ENCODE results near the gene MERTK.
"Not testable (repeated sequence)": the region's sequence is repeated elsewhere in the genome, so short reads cannot be mapped to it uniquely, and the experiment has no call there.

MERTK gene

GRCh38 chr2:111963508-111963907, 65.1 kb downstream of the MERTK start:
- not testable (repeated sequence) for H3K36me3 ChIP-seq (ENCODE audit: control insufficient read depth, insufficient read depth, low read length); H3K27ac ChIP-seq (ENCODE audit: low read depth, low read length)

GRCh38 chr2:111965062-111965461, 66.7 kb downstream of the MERTK start:
- no peak overlapping the region for H3K9ac ChIP-seq (ENCODE audit: low read length)

More at GRCh38 chr2:111963508-111963907, 65.1 kb downstream of the MERTK start:
- H3K4me3 ChIP-seq (ENCODE audit: low read depth, low read length); H3K27me3 ChIP-seq (ENCODE audit: control insufficient read depth, insufficient read depth, low read length); H3K4me1 ChIP-seq (ENCODE audit: control insufficient read depth, insufficient read depth, low read length); H3K9me3 ChIP-seq (ENCODE audit: control insufficient read depth, insufficient read depth, low read depth, low read length); H3K9ac ChIP-seq (ENCODE audit: low read length): not testable (repeated sequence)

GRCh38 chr2:111966241-111966640, 67.8 kb downstream of the MERTK start:
- no peak overlapping the region for H3K27ac ChIP-seq (ENCODE audit: low read depth, low read length)
- H3K27me3 ChIP-seq (ENCODE audit: control insufficient read depth, insufficient read depth, low read length), result no peaks in the 10 kb centered on the region
- H3K9ac ChIP-seq (ENCODE audit: low read length), result no peak overlapping the region
- H3K4me1 ChIP-seq (ENCODE audit: control insufficient read depth, insufficient read depth, low read length), result 0 out of 2 replicates have a peak, but pooled peaks cover 3% of the 10 kb centered on the region
- H3K4me3 ChIP-seq (ENCODE audit: low read depth, low read length), result no peak overlapping the region
- no peaks in the 10 kb centered on the region for H3K9me3 ChIP-seq (ENCODE audit: control insufficient read depth, insufficient read depth, low read depth, low read length)
- peaks cover 10% of the 10 kb centered on the region; the same call in 1 of the 2 replicates for H3K36me3 ChIP-seq (ENCODE audit: control insufficient read depth, insufficient read depth, low read length)

More at GRCh38 chr2:111965062-111965461, 66.7 kb downstream of the MERTK start:
- H3K27me3 ChIP-seq (ENCODE audit: control insufficient read depth, insufficient read depth, low read length), result no peaks in the 10 kb centered on the region
- peaks cover 10% of the 10 kb centered on the region; the same call in 1 of the 2 replicates for H3K36me3 ChIP-seq (ENCODE audit: control insufficient read depth, insufficient read depth, low read length)
- H3K4me1 ChIP-seq (ENCODE audit: control insufficient read depth, insufficient read depth, low read length), result 0 out of 2 replicates have a peak, but pooled peaks cover 3% of the 10 kb centered on the region
- H3K9me3 ChIP-seq (ENCODE audit: control insufficient read depth, insufficient read depth, low read depth, low read length), result no peaks in the 10 kb centered on the region
- H3K4me3 ChIP-seq (ENCODE audit: low read depth, low read length), result no peak overlapping the region
- no peak overlapping the region for H3K27ac ChIP-seq (ENCODE audit: low read depth, low read length)

DNA sequence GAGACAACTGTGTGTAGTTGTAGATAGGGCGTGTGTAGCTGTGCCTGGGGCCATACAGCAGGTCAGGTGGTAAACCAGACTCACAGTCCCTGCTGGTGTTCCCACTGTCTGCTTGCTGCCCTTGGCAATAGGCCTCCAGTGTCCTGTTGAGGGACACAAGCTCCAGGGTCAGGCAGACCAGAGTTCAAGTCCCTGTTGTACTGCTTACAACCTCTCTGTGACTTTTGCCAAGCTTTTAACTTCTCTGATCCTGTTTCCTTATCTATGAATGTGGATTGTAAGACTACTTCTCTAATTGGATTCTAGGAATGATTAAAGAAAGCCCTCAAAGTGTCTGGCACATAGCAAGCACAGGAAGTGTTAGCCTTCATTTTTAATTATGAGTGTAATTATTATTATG, 68.6 kb downstream of the MERTK start:
- H3K27ac ChIP-seq (ENCODE audit: low read depth, low read length), result no peak overlapping the region
- no peaks in the 10 kb centered on the region for H3K27me3 ChIP-seq (ENCODE audit: control insufficient read depth, insufficient read depth, low read length)
- H3K4me3 ChIP-seq (ENCODE audit: low read depth, low read length), result no peak overlapping the region

DNA sequence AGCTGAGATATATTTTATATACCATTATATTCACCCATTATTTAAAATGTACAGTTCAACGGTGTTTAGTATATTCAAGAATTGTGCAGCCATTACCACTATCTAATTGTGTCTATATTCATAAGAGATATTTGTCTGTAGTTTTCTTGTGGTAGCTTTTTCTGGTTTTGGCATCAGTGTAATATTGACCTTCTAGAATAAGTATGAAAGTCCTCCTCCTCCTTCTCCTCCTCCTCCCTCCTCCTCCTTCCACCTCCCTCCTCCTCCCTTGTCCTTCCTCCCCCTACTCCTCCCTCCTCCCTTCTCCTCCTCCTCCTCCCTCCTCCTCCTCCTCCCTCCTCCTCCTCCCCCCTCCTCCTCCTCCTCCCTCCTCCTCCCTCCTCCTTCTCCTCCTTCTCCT, 72.0 kb downstream of the MERTK start:
- Histone ChIP-seq H3K9ac (ENCODE audit: low read length) (no peak overlapping the region), H3K27me3 (ENCODE audit: control insufficient read depth, insufficient read depth, low read length) (no peaks in the 10 kb centered on the region), H3K4me1 (ENCODE audit: control insufficient read depth, insufficient read depth, low read length) (no peaks in the 10 kb centered on the region), H3K4me3 (ENCODE audit: low read depth, low read length) (no peak overlapping the region), H3K27ac (ENCODE audit: low read depth, low read length) (no peak overlapping the region), H3K36me3 (ENCODE audit: control insufficient read depth, insufficient read depth, low read length) (peaks cover 10% of the 10 kb centered on the region; the same call in 1 of the 2 replicates), H3K9me3 (ENCODE audit: control insufficient read depth, insufficient read depth, low read depth, low read length) (no peaks in the 10 kb centered on the region)

More for the DNA sequence above, 68.6 kb downstream of the MERTK start:
- H3K9me3 ChIP-seq (ENCODE audit: control insufficient read depth, insufficient read depth, low read depth, low read length), result no peaks in the 10 kb centered on the region
- 0 out of 2 replicates have a peak, but pooled peaks cover 3% of the 10 kb centered on the region for H3K4me1 ChIP-seq (ENCODE audit: control insufficient read depth, insufficient read depth, low read length)
- H3K9ac ChIP-seq (ENCODE audit: low read length), result no peak overlapping the region
- peaks cover 10% of the 10 kb centered on the region; the same call in 1 of the 2 replicates for H3K36me3 ChIP-seq (ENCODE audit: control insufficient read depth, insufficient read depth, low read length)

DNA sequence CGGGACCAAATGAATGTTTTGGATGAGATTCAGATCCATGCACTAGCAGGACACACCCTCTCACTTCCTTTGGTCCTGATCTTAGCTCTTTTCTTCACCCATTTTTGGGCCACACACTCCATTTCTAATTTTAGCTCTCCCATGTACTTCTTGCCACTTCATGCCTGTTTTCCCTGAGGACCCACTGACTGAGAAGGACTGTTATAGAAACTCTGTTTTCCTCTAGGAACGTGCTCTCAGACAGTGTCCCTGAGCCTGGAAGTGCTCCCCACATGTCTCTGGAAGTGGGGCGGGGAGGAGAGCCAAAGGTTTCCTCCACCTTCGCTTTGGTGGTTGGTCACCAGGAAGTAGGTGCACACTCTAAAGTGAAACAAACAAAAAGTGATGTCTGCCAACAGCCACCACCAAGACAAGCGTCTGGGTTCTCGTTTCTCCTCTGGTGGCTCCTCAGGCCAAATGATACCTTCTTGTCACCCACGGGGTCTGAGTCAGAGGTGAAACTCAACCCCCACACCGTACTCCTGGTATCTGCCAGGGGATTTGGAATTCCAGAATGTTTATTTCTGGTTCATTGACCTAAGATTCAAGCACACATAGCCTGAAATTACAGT, 74.7 kb downstream of the MERTK start:
- peaks cover 21% of the 10 kb centered on the region; the same call in 1 of the 2 replicates for H3K36me3 ChIP-seq (ENCODE audit: control insufficient read depth, insufficient read depth, low read length)
- no peaks in the 10 kb centered on the region; the same call in 1 of the 2 replicates for H3K9me3 ChIP-seq (ENCODE audit: control insufficient read depth, insufficient read depth, low read depth, low read length)
- H3K9ac ChIP-seq (ENCODE audit: low read length), result no peak overlapping the region
- no peak overlapping the region for H3K4me3 ChIP-seq (ENCODE audit: low read depth, low read length)
- no peak overlapping the region for H3K27ac ChIP-seq (ENCODE audit: low read depth, low read length)
- H3K27me3 ChIP-seq (ENCODE audit: control insufficient read depth, insufficient read depth, low read length), result no peaks in the 10 kb centered on the region
- no peaks in the 10 kb centered on the region for H3K4me1 ChIP-seq (ENCODE audit: control insufficient read depth, insufficient read depth, low read length)

DNA sequence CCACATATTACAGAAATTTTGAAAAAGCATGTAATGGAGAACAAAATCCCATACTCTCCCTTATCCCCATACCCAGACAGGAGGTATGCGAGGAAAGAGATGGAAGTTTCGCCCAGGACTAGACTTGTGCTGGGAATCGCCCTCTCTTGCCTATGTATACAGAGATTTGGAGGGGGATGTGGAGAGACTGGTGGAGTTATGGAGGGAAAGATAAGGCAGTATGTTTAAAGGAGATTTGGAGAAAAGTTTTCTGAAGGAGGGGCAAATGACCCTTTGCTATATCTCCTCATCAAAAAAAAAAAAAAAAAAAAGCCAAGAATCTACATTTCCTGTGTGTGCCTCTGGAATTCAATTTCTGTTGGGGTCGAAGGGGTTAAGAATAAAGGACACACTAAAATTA, 75.3 kb downstream of the MERTK start:
- Histone ChIP-seq H3K27ac (ENCODE audit: low read depth, low read length) (no peak overlapping the region), H3K9ac (ENCODE audit: low read length) (no peak overlapping the region), H3K9me3 (ENCODE audit: control insufficient read depth, insufficient read depth, low read depth, low read length) (no peaks in the 10 kb centered on the region; the same call in 1 of the 2 replicates), H3K4me1 (ENCODE audit: control insufficient read depth, insufficient read depth, low read length) (no peaks in the 10 kb centered on the region), H3K27me3 (ENCODE audit: control insufficient read depth, insufficient read depth, low read length) (no peaks in the 10 kb centered on the region), H3K4me3 (ENCODE audit: low read depth, low read length) (no peak overlapping the region), H3K36me3 (ENCODE audit: control insufficient read depth, insufficient read depth, low read length) (peaks cover 17% of the 10 kb centered on the region; the same call in 1 of the 2 replicates)

- no peak overlapping the region for H3K27ac ChIP-seq (ENCODE audit: low read depth, low read length)
- no peak overlapping the region for H3K4me3 ChIP-seq (ENCODE audit: low read depth, low read length)
- H3K9me3 ChIP-seq (ENCODE audit: control insufficient read depth, insufficient read depth, low read depth, low read length), result no peaks in the 10 kb centered on the region; the same call in 1 of the 2 replicates
- no peaks in the 10 kb centered on the region for H3K4me1 ChIP-seq (ENCODE audit: control insufficient read depth, insufficient read depth, low read length)
- H3K9ac ChIP-seq (ENCODE audit: low read length), result no peak overlapping the region
- H3K27me3 ChIP-seq (ENCODE audit: control insufficient read depth, insufficient read depth, low read length), result no peaks in the 10 kb centered on the region
- peaks cover 11% of the 10 kb centered on the region; the same call in 1 of the 2 replicates for H3K36me3 ChIP-seq (ENCODE audit: control insufficient read depth, insufficient read depth, low read length)
These were observed 76.7 kb downstream of the MERTK start for GRCh38 chr2:111975053-111975552.

- H3K9me3 ChIP-seq (ENCODE audit: control insufficient read depth, insufficient read depth, low read depth, low read length), result no peaks in the 10 kb centered on the region; the same call in 1 of the 2 replicates
- no peak overlapping the region for H3K4me3 ChIP-seq (ENCODE audit: low read depth, low read length)
- no peaks in the 10 kb centered on the region for H3K27me3 ChIP-seq (ENCODE audit: control insufficient read depth, insufficient read depth, low read length)
- H3K9ac ChIP-seq (ENCODE audit: low read length), result no peak overlapping the region
- H3K27ac ChIP-seq (ENCODE audit: low read depth, low read length), result no peak overlapping the region
- no peaks in the 10 kb centered on the region for H3K4me1 ChIP-seq (ENCODE audit: control insufficient read depth, insufficient read depth, low read length)
- peaks cover 11% of the 10 kb centered on the region; the same call in 1 of the 2 replicates for H3K36me3 ChIP-seq (ENCODE audit: control insufficient read depth, insufficient read depth, low read length)
These were observed 77.4 kb downstream of the MERTK start for GRCh38 chr2:111975819-111976218.

DNA sequence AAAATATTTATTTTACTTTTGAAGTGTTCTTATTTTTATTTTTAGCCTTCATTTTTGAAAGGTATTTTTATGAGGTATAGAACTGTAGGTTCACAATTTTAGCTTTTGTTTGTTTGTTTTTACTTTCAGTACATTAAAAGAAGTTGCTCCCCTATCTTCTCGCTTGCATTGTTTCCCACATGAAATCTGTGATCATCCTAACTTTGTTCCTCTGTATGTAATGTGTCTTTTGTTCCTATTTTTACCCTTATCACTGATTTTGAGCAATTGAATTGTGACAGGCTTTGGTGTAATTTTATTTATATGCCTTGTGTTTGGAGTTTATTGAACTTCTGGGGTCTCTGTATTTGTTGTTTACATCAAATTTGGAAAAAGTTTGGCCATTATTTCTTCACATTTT, 78.8 kb downstream of the MERTK start:
- no peaks in the 10 kb centered on the region; the same call in 1 of the 2 replicates for H3K9me3 ChIP-seq (ENCODE audit: control insufficient read depth, insufficient read depth, low read depth, low read length)

DNA sequence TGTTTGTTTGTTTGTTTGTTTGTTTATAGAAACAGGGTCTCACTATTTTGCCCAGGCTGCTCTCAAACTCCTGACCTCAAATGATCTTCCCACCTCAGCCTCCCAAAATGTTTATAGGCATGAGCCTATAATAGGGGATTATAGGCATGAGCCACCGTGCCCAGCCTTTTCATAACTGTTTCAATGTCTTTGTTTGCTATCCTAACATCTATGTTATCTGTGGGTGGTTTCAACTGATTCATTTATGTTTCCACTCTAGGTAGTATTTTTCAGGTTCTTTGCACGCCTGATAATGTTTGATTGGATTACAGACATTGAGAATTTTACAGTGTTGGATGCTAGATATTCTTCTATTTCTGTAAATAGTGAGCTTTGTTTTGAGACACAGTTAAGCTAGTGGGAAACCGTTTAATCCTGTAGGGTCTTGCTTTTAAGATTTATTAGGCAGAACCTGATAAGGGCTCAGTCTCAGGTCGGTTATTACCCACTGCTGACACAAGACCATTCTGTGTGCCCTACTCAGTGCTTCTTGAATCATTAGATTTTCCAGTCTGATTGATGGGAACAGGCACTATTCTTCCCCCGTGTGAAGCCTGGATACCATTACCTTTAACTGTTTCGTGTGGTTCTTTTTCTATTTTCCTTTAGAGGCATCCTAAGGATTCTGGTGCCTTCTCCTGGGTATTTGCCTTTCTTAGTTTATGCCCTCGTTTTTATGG, 80.2 kb downstream of the MERTK start:
- H3K4me3 ChIP-seq (ENCODE audit: low read depth, low read length), result no peak overlapping the region
- no peaks in the 10 kb centered on the region for H3K4me1 ChIP-seq (ENCODE audit: control insufficient read depth, insufficient read depth, low read length)
- H3K9ac ChIP-seq (ENCODE audit: low read length), result no peak overlapping the region
- H3K27ac ChIP-seq (ENCODE audit: low read depth, low read length), result no peak overlapping the region
- H3K27me3 ChIP-seq (ENCODE audit: control insufficient read depth, insufficient read depth, low read length), result no peaks in the 10 kb centered on the region
- no peaks in the 10 kb centered on the region; the same call in 1 of the 2 replicates for H3K9me3 ChIP-seq (ENCODE audit: control insufficient read depth, insufficient read depth, low read depth, low read length)
- peaks cover 21% of the 10 kb centered on the region for H3K36me3 ChIP-seq (ENCODE audit: control insufficient read depth, insufficient read depth, low read length)

More for the DNA sequence above, 78.8 kb downstream of the MERTK start:
- no peak overlapping the region for H3K9ac ChIP-seq (ENCODE audit: low read length)
- H3K36me3 ChIP-seq (ENCODE audit: control insufficient read depth, insufficient read depth, low read length), result peaks cover 11% of the 10 kb centered on the region; the same call in 1 of the 2 replicates
- no peaks in the 10 kb centered on the region for H3K27me3 ChIP-seq (ENCODE audit: control insufficient read depth, insufficient read depth, low read length)
- no peak overlapping the region for H3K4me3 ChIP-seq (ENCODE audit: low read depth, low read length)
- H3K4me1 ChIP-seq (ENCODE audit: control insufficient read depth, insufficient read depth, low read length), result no peaks in the 10 kb centered on the region
- no peak overlapping the region for H3K27ac ChIP-seq (ENCODE audit: low read depth, low read length)
